KOPT-K1 (cell line): ENCODE data around the gene THBS4.
"Not testable (repeated sequence)": the region's sequence is repeated elsewhere in the genome, so short reads cannot be mapped to it uniquely, and the experiment has no call there.

ENCODE experiments used
- H3K27ac ChIP-seq: fragments of 200-600 bp; sonication (generic); 2 replicates; pipeline ENCODE4 v1.5.1; 2016; ENCODE audit warnings: antibody characterized with exemption, mild to moderate bottlenecking, low read depth, low read length; ENCODE audit not compliant: poor library complexity, severe bottlenecking
- H3K36me3 ChIP-seq: fragments of 200-600 bp; sonication (generic); 2 replicates; pipeline ENCODE4 v1.5.1; 2017; ENCODE audit warnings: antibody characterized with exemption, mild to moderate bottlenecking, low read length, moderate library complexity; ENCODE audit not compliant: insufficient read depth
- H3K9me3 ChIP-seq: fragments of 200-600 bp; sonication (generic); 2 replicates; pipeline ENCODE4 v1.5.1; 2017; ENCODE audit warnings: antibody characterized with exemption, low read length, mild to moderate bottlenecking; ENCODE audit not compliant: insufficient read depth, poor library complexity, severe bottlenecking

The THBS4 gene

GRCh38 chr5:80111376-80111990, 76.3 kb downstream of the THBS4 start:
- H3K36me3 ChIP-seq, H3K27ac ChIP-seq: not testable (repeated sequence)
- peaks cover 18% of the 10 kb centered on the region for H3K9me3 ChIP-seq

- peaks cover 4% of the 10 kb centered on the region; the same call in 1 of the 2 replicates for H3K36me3 ChIP-seq
- no peak overlapping the region for H3K27ac ChIP-seq
Measured at GRCh38 chr5:80114860-80115259, 79.7 kb downstream of the THBS4 start.

GRCh38 chr5:80116000-80116399, 80.9 kb downstream of the THBS4 start:
- H3K36me3 ChIP-seq = peaks cover 4% of the 10 kb centered on the region; the same call in 1 of the 2 replicates
- peaks cover 26% of the 10 kb centered on the region for H3K9me3 ChIP-seq
- H3K27ac ChIP-seq = no peak overlapping the region

More at GRCh38 chr5:80114860-80115259, 79.7 kb downstream of the THBS4 start:
- H3K9me3 ChIP-seq = peaks cover 26% of the 10 kb centered on the region

GRCh38 chr5:80116465-80116864, 81.3 kb downstream of the THBS4 start:
- H3K27ac ChIP-seq = no peak overlapping the region
- peaks cover 31% of the 10 kb centered on the region for H3K9me3 ChIP-seq

GRCh38 chr5:80117446-80117845, 82.3 kb downstream of the THBS4 start:
- Histone ChIP-seq H3K9me3 (peaks cover 31% of the 10 kb centered on the region), H3K27ac (no peak overlapping the region), H3K36me3 (peaks cover 4% of the 10 kb centered on the region; the same call in 1 of the 2 replicates)

More at GRCh38 chr5:80116465-80116864, 81.3 kb downstream of the THBS4 start:
- H3K36me3 ChIP-seq = peaks cover 4% of the 10 kb centered on the region; the same call in 1 of the 2 replicates

GRCh38 chr5:80119372-80119771, 84.2 kb downstream of the THBS4 start:
- H3K9me3 ChIP-seq = peaks cover 18% of the 10 kb centered on the region
- no peak overlapping the region for H3K27ac ChIP-seq
- H3K36me3 ChIP-seq = no peaks in the 10 kb centered on the region

GRCh38 chr5:80122579-80122978, 87.4 kb downstream of the THBS4 start:
- H3K27ac ChIP-seq = no peak overlapping the region
- H3K36me3 ChIP-seq = no peaks in the 10 kb centered on the region

GRCh38 chr5:80124121-80124918, 89.2 kb downstream of the THBS4 start:
- no peaks in the 10 kb centered on the region for H3K36me3 ChIP-seq
- H3K9me3 ChIP-seq = peaks cover 9% of the 10 kb centered on the region
- no peak overlapping the region for H3K27ac ChIP-seq

More at GRCh38 chr5:80122579-80122978, 87.4 kb downstream of the THBS4 start:
- peaks cover 15% of the 10 kb centered on the region for H3K9me3 ChIP-seq

- peak overlapping the region; percentile 13 for H3K27ac ChIP-seq
- peaks cover 9% of the 10 kb centered on the region for H3K9me3 ChIP-seq
- no peaks in the 10 kb centered on the region for H3K36me3 ChIP-seq
Measured at GRCh38 chr5:80125022-80125961, 90.1 kb downstream of the THBS4 start.

GRCh38 chr5:80125962-80126480, 90.9 kb downstream of the THBS4 start:
- H3K27ac ChIP-seq = no peak overlapping the region
- peaks cover 11% of the 10 kb centered on the region for H3K9me3 ChIP-seq
- no peaks in the 10 kb centered on the region for H3K36me3 ChIP-seq

- Histone ChIP-seq H3K9me3 (peaks cover 18% of the 10 kb centered on the region), H3K36me3 (no peaks in the 10 kb centered on the region), H3K27ac (no peak overlapping the region)
Measured at GRCh38 chr5:80127116-80127552, 92.0 kb downstream of the THBS4 start.

- Histone ChIP-seq H3K36me3 (no peaks in the 10 kb centered on the region), H3K27ac (no peak overlapping the region), H3K9me3 (peaks cover 23% of the 10 kb centered on the region)
Measured at GRCh38 chr5:80128141-80128540, 93.0 kb downstream of the THBS4 start.

GRCh38 chr5:80129146-80129545, 94.0 kb downstream of the THBS4 start:
- H3K36me3 ChIP-seq = no peaks in the 10 kb centered on the region
- H3K9me3 ChIP-seq = peaks cover 25% of the 10 kb centered on the region
- no peak overlapping the region for H3K27ac ChIP-seq
